ENCODE measurements around the gene GDI1. TPM values are rescaled to one million over a fixed set of nuclear protein-coding genes. Genes with fewer than 3 reads are reported as not detected.

GDI1 gene
- polyA plus RNA-seq, 2 of the 4 experiments (the other 2 are of a cell fraction): 124 to 128 TPM

GRCh38 chrX:154401045-154401799, 35.7 kb upstream of the GDI1 start (continued):
- TF ChIP-seq, protein P1, sequence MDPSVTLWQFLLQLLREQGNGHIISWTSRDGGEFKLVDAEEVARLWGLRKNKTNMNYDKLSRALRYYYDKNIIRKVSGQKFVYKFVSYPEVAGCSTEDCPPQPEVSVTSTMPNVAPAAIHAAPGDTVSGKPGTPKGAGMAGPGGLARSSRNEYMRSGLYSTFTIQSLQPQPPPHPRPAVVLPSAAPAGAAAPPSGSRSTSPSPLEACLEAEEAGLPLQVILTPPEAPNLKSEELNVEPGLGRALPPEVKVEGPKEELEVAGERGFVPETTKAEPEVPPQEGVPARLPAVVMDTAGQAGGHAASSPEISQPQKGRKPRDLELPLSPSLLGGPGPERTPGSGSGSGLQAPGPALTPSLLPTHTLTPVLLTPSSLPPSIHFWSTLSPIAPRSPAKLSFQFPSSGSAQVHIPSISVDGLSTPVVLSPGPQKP (IDR thresholded peaks at IDR 0.05; ENCODE audit: low read depth, low read length): no peak
- TF ChIP-seq FOXS1 (CRISPR knock-in tag; IDR thresholded peaks at IDR 0.05) (no peak), EP300 (IDR thresholded peaks at IDR 0.05) (no peak), MAX (IDR thresholded peaks at IDR 0.05) (peak; percentile 43), JUNB (IDR thresholded peaks at IDR 0.05) (no peak), MAZ (IDR thresholded peaks at IDR 0.05; ENCODE audit: borderline replicate concordance, low read depth, low read length) (no peak), EHF (CRISPR knock-in tag; IDR thresholded peaks at IDR 0.05) (peak; percentile 67; the same call in 1 of the 2 replicates), FOSB (CRISPR knock-in tag; IDR thresholded peaks at IDR 0.05) (peak; percentile 98), CTCF (IDR thresholded peaks at IDR 0.05) (no peak), RFX5 (IDR thresholded peaks at IDR 0.05) (no peak), SMC3 (IDR thresholded peaks at IDR 0.05) (no peak), RCOR1 (IDR thresholded peaks at IDR 0.05; ENCODE audit: low read depth, low read length) (no peak), HOXB13 (CRISPR knock-in tag; IDR thresholded peaks at IDR 0.05; ENCODE audit: low read depth) (no peak), TFCP2L1 (CRISPR knock-in tag; IDR thresholded peaks at IDR 0.05) (peak; percentile 98), BCL3 (IDR thresholded peaks at IDR 0.05) (peak; percentile 46; the same call in 2 of the 3 replicates), HOXA7 (CRISPR knock-in tag; IDR thresholded peaks at IDR 0.05) (peak; percentile 98), ATOH8 (CRISPR knock-in tag; IDR thresholded peaks at IDR 0.05; ENCODE audit: low read depth) (peak; percentile 32; the same call in 1 of the 2 replicates), ZC3H11A (IDR thresholded peaks at IDR 0.05) (no peak)
- TF ChIP-seq, protein P2, sequence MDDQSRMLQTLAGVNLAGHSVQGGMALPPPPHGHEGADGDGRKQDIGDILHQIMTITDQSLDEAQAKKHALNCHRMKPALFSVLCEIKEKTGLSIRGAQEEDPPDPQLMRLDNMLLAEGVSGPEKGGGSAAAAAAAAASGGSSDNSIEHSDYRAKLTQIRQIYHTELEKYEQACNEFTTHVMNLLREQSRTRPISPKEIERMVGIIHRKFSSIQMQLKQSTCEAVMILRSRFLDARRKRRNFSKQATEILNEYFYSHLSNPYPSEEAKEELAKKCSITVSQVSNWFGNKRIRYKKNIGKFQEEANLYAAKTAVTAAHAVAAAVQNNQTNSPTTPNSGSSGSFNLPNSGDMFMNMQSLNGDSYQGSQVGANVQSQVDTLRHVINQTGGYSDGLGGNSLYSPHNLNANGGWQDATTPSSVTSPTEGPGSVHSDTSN (IDR thresholded peaks at IDR 0.05): peak; percentile 84
- TF ChIP-seq, protein P3, sequence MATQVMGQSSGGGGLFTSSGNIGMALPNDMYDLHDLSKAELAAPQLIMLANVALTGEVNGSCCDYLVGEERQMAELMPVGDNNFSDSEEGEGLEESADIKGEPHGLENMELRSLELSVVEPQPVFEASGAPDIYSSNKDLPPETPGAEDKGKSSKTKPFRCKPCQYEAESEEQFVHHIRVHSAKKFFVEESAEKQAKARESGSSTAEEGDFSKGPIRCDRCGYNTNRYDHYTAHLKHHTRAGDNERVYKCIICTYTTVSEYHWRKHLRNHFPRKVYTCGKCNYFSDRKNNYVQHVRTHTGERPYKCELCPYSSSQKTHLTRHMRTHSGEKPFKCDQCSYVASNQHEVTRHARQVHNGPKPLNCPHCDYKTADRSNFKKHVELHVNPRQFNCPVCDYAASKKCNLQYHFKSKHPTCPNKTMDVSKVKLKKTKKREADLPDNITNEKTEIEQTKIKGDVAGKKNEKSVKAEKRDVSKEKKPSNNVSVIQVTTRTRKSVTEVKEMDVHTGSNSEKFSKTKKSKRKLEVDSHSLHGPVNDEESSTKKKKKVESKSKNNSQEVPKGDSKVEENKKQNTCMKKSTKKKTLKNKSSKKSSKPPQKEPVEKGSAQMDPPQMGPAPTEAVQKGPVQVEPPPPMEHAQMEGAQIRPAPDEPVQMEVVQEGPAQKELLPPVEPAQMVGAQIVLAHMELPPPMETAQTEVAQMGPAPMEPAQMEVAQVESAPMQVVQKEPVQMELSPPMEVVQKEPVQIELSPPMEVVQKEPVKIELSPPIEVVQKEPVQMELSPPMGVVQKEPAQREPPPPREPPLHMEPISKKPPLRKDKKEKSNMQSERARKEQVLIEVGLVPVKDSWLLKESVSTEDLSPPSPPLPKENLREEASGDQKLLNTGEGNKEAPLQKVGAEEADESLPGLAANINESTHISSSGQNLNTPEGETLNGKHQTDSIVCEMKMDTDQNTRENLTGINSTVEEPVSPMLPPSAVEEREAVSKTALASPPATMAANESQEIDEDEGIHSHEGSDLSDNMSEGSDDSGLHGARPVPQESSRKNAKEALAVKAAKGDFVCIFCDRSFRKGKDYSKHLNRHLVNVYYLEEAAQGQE (IDR thresholded peaks at IDR 0.05): peak; percentile 48
- TF ChIP-seq, protein P4, sequence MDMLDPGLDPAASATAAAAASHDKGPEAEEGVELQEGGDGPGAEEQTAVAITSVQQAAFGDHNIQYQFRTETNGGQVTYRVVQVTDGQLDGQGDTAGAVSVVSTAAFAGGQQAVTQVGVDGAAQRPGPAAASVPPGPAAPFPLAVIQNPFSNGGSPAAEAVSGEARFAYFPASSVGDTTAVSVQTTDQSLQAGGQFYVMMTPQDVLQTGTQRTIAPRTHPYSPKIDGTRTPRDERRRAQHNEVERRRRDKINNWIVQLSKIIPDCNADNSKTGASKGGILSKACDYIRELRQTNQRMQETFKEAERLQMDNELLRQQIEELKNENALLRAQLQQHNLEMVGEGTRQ (IDR thresholded peaks at IDR 0.05): no peak
